Mesodermal cell (in vitro differentiated cells): Measurements from ENCODE around the gene RHCG.
"Not testable (repeated sequence)": the region's sequence is repeated elsewhere in the genome, so short reads cannot be mapped to it uniquely, and the experiment has no call there.

Experiments used
- H3K27ac ChIP-seq: 2 replicates; pipeline ENCODE4 v1.7.0; 2013; ENCODE audit warnings: mild to moderate bottlenecking, low read depth, low read length, moderate library complexity; ENCODE audit not compliant: severe bottlenecking
- H3K36me3 ChIP-seq: 2 replicates; pipeline ENCODE4 v1.7.1; 2013; ENCODE audit warnings: mild to moderate bottlenecking, low read length, moderate library complexity; ENCODE audit not compliant: control insufficient read depth, insufficient read depth
- H3K4me1 ChIP-seq: one replicate; pipeline ENCODE4 v1.7.1; 2013; ENCODE audit warnings: mild to moderate bottlenecking, low read length; ENCODE audit not compliant: insufficient read depth, control insufficient read depth, poor library complexity, severe bottlenecking
- H3K4me3 ChIP-seq: 2 replicates; pipeline ENCODE4 v1.7.0; 2013; ENCODE audit warnings: low read length, control low read depth, mild to moderate bottlenecking; ENCODE audit not compliant: insufficient read depth, poor library complexity, severe bottlenecking; ENCODE audit errors: extremely low read depth
- H3K9me3 ChIP-seq: 2 replicates; pipeline ENCODE4 v1.7.1; 2013; ENCODE audit warnings: mild to moderate bottlenecking, low read length, moderate library complexity; ENCODE audit not compliant: control insufficient read depth
- WGBS, 2 experiments: methylation state at CpG; one replicate each; pipeline ENCODE4 v1.1.5; 2013; ENCODE audit warnings: missing lambda C conversion rate in 2 of 2; ENCODE audit not compliant: insufficient coverage in 2 of 2; 5-methylcytosine and 5-hydroxymethylcytosine counted together

The RHCG gene

GRCh38 chr15:89477411-89478242 is 18.8 kb downstream of the RHCG start:
- no peaks in the 10 kb centered on the region for H3K9me3 ChIP-seq
- H3K36me3 ChIP-seq: no peaks in the 10 kb centered on the region
- no peak overlapping the region for H3K27ac ChIP-seq
- H3K4me3 ChIP-seq: no peak overlapping the region
- WGBS, 2 experiments: 82 to 84% methylated on average over 17 to 19 of the region's 22 CpGs
- no peaks in the 10 kb centered on the region for H3K4me1 ChIP-seq

- H3K36me3 ChIP-seq: no peaks in the 10 kb centered on the region
- no peak overlapping the region for H3K27ac ChIP-seq
- no peak overlapping the region for H3K4me3 ChIP-seq
- H3K4me1 ChIP-seq: no peaks in the 10 kb centered on the region
- H3K9me3 ChIP-seq: no peaks in the 10 kb centered on the region
- WGBS, 2 experiments: 65 to 66% methylated on average over 5 of the region's 6 CpGs
Observed at GRCh38 chr15:89475661-89476060, 20.7 kb downstream of the RHCG start.

- Histone ChIP-seq H3K36me3 (no peaks in the 10 kb centered on the region), H3K27ac (no peak overlapping the region), H3K4me1 (no peaks in the 10 kb centered on the region), H3K9me3 (no peaks in the 10 kb centered on the region), H3K4me3 (no peak overlapping the region)
- 12 to 18% methylated on average over 3 to 6 of the region's 7 CpGs for WGBS, 2 experiments
Observed at GRCh38 chr15:89472785-89473256, 23.6 kb downstream of the RHCG start.

- WGBS, 2 experiments: 68 to 82% methylated on average over 6 to 9 of the region's 15 CpGs
- no peak overlapping the region for H3K4me3 ChIP-seq
- no peak overlapping the region for H3K27ac ChIP-seq
- no peaks in the 10 kb centered on the region for H3K36me3 ChIP-seq
- no peaks in the 10 kb centered on the region for H3K9me3 ChIP-seq
- no peaks in the 10 kb centered on the region for H3K4me1 ChIP-seq
Observed at GRCh38 chr15:89469426-89470096, 26.8 kb downstream of the RHCG start.

GRCh38 chr15:89468813-89469212 is 27.6 kb downstream of the RHCG start:
- H3K9me3 ChIP-seq, H3K4me3 ChIP-seq, H3K27ac ChIP-seq, H3K36me3 ChIP-seq, H3K4me1 ChIP-seq: not testable (repeated sequence)
- WGBS, 2 experiments: 15% methylated on average over 1 of the region's 1 CpG; no CpG with 5 or more reads in 1 of the 2 experiments

GRCh38 chr15:89463113-89463512 is 33.3 kb downstream of the RHCG start:
- Histone ChIP-seq H3K4me3 (no peak overlapping the region), H3K27ac (no peak overlapping the region), H3K36me3 (no peaks in the 10 kb centered on the region), H3K4me1 (no peaks in the 10 kb centered on the region), H3K9me3 (no peaks in the 10 kb centered on the region)
- WGBS, 2 experiments: 87 to 89% methylated on average over 4 to 5 of the region's 8 CpGs

- H3K4me1 ChIP-seq: no peaks in the 10 kb centered on the region
- WGBS, 2 experiments: 77 to 86% methylated on average over 5 to 6 of the region's 9 CpGs
- H3K27ac ChIP-seq: no peak overlapping the region
- no peaks in the 10 kb centered on the region for H3K36me3 ChIP-seq
- no peaks in the 10 kb centered on the region for H3K9me3 ChIP-seq
- H3K4me3 ChIP-seq: no peak overlapping the region
Observed at GRCh38 chr15:89462198-89462912, 34.0 kb downstream of the RHCG start.

GRCh38 chr15:89461386-89461785 is 35.0 kb downstream of the RHCG start:
- Histone ChIP-seq H3K27ac (no peak overlapping the region), H3K36me3 (no peaks in the 10 kb centered on the region), H3K4me3 (no peak overlapping the region), H3K9me3 (no peaks in the 10 kb centered on the region), H3K4me1 (no peaks in the 10 kb centered on the region)
- 87 to 91% methylated on average over 4 of the region's 4 CpGs for WGBS, 2 experiments

- Histone ChIP-seq H3K36me3 (no peaks in the 10 kb centered on the region), H3K4me3 (no peak overlapping the region), H3K4me1 (no peaks in the 10 kb centered on the region), H3K9me3 (no peaks in the 10 kb centered on the region), H3K27ac (no peak overlapping the region)
- 66 to 100% methylated on average over 1 to 2 of the region's 2 CpGs for WGBS, 2 experiments
Observed at GRCh38 chr15:89460048-89460447, 36.3 kb downstream of the RHCG start.

- H3K27ac ChIP-seq: no peak overlapping the region
- no peaks in the 10 kb centered on the region for H3K4me1 ChIP-seq
- no peak overlapping the region for H3K4me3 ChIP-seq
- H3K36me3 ChIP-seq: no peaks in the 10 kb centered on the region
- H3K9me3 ChIP-seq: no peaks in the 10 kb centered on the region
- 0 to 44% methylated on average over 1 of the region's 2 CpGs for WGBS, 2 experiments
Observed at GRCh38 chr15:89459271-89460038, 36.9 kb downstream of the RHCG start.
